Esophagus squamous epithelium (tissue), 4 donors: ENCODE results near the gene DNAJC7.

Source experiments
- CTCF ChIP-seq, 6 experiments: fragments of 450-650 bp in 4 of 6; fragments of 200-600 bp in 2 of 6; sonication (generic) in 2 of 6; IDR thresholded peaks; one replicate each; pipeline ENCODE4 v1.5.1; 2016 to 2019; ENCODE audit warnings: antibody characterized with exemption in 6 of 6, mild to moderate bottlenecking in 4 of 6, moderate library complexity in 4 of 6
- POLR2A ChIP-seq, 4 donors: fragments of 450-650 bp; IDR thresholded peaks; one replicate each; pipeline ENCODE4 v1.6.1; 2017; ENCODE audit warnings: antibody characterized with exemption in 4 of 4, mild to moderate bottlenecking in 4 of 4, moderate library complexity in 3 of 4

GRCh38 chr17:42002175-42002791, 15.0 kb downstream of the DNAJC7 start:
- TF ChIP-seq CTCF (IDR thresholded peaks at IDR 0.05): no peak
- TF ChIP-seq POLR2A (IDR thresholded peaks at IDR 0.05): no peak
